Measurements from ENCODE around the gene ARTN. TPM values are rescaled to one million over a fixed set of nuclear protein-coding genes. Genes with fewer than 3 reads are reported as not detected.

Gene ARTN
- polyA plus RNA-seq, 1 experiment = 0.39 TPM

- Histone ChIP-seq H3K36me3 (ENCODE audit: control insufficient read depth, insufficient read depth, low read length) (peaks cover 17% of the 10 kb centered on the region), H3K4me3 (ENCODE audit: low read depth, low read length) (no peak overlapping the region), H3K27me3 (ENCODE audit: control insufficient read depth, insufficient read depth, low read length) (no peaks in the 10 kb centered on the region)
- TF ChIP-seq CTCF (IDR thresholded peaks at IDR 0.05; ENCODE audit: insufficient read depth, low read depth, low read length) = no peak
- CTCF ChIA-PET = no interaction called here
- DNase-seq (ENCODE audit: low read depth) = no peak
- POLR2A ChIA-PET = no interaction called here
Observed at GRCh38 chr1:43982241-43982640, 48.6 kb downstream of the ARTN start.

- TF ChIP-seq CTCF (IDR thresholded peaks at IDR 0.05; ENCODE audit: insufficient read depth, low read depth, low read length) = no peak
- Histone ChIP-seq H3K27me3 (ENCODE audit: control insufficient read depth, insufficient read depth, low read length) (no peaks in the 10 kb centered on the region), H3K4me3 (ENCODE audit: low read depth, low read length) (no peak overlapping the region), H3K36me3 (ENCODE audit: control insufficient read depth, insufficient read depth, low read length) (peaks cover 15% of the 10 kb centered on the region)
- ChIA-PET CTCF (no interaction called here), POLR2A (no interaction called here)
- DNase-seq (ENCODE audit: low read depth) = no peak
Observed at GRCh38 chr1:43982808-43983207, 49.2 kb downstream of the ARTN start.

GRCh38 chr1:43983253-43983899, 49.8 kb downstream of the ARTN start:
- peaks cover 13% of the 10 kb centered on the region for H3K36me3 ChIP-seq (ENCODE audit: control insufficient read depth, insufficient read depth, low read length)
- no peak for TF ChIP-seq CTCF (IDR thresholded peaks at IDR 0.05; ENCODE audit: insufficient read depth, low read depth, low read length)
- CTCF ChIA-PET = interaction anchor here (0.7 kb wide), 1 partner anchor 440 kb away, joined by 4 read pairs; no protein-coding TSS in a partner anchor
- H3K27me3 ChIP-seq (ENCODE audit: control insufficient read depth, insufficient read depth, low read length) = no peaks in the 10 kb centered on the region
- POLR2A ChIA-PET = no interaction called here
- DNase-seq (ENCODE audit: low read depth) = no peak
- no peak overlapping the region for H3K4me3 ChIP-seq (ENCODE audit: low read depth, low read length)

DNA sequence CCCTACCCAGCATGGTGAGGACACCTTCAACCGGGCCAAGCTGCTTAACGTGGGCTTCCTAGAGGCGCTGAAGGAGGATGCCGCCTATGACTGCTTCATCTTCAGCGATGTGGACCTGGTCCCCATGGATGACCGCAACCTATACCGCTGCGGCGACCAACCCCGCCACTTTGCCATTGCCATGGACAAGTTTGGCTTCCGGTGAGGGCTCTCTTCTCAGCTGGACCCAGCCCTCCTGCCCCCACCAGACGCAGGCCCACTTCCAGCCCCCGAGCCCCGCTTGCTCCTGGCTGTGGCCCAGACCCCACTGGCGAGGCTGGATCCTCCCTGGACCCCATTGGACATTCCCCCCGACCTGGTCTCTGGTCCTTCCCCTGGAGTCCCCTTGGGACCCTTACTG, 51.3 kb downstream of the ARTN start:
- ChIA-PET POLR2A (no interaction called here), CTCF (no interaction called here)
- H3K27me3 ChIP-seq (ENCODE audit: control insufficient read depth, insufficient read depth, low read length) = no peaks in the 10 kb centered on the region
- H3K36me3 ChIP-seq (ENCODE audit: control insufficient read depth, insufficient read depth, low read length) = peaks cover 13% of the 10 kb centered on the region
- no peak for DNase-seq (ENCODE audit: low read depth)
- no peak for TF ChIP-seq CTCF (IDR thresholded peaks at IDR 0.05; ENCODE audit: insufficient read depth, low read depth, low read length)
- no peak overlapping the region for H3K4me3 ChIP-seq (ENCODE audit: low read depth, low read length)

GRCh38 chr1:43985984-43986595, 52.5 kb downstream of the ARTN start:
- ChIA-PET CTCF (interaction anchor here (1.2 to 1.3 kb wide), 3 partner anchors 19 to 221 kb away, joined by 3 to 4 read pairs (median 3); no protein-coding TSS in a partner anchor), POLR2A (interaction anchor here (0.6 kb wide), 1 partner anchor 31 kb away, joined by 5 read pairs; no protein-coding TSS in a partner anchor)
- no peak for DNase-seq (ENCODE audit: low read depth)
- TF ChIP-seq CTCF (IDR thresholded peaks at IDR 0.05; ENCODE audit: insufficient read depth, low read depth, low read length) = no peak
- Histone ChIP-seq H3K36me3 (ENCODE audit: control insufficient read depth, insufficient read depth, low read length) (peaks cover 13% of the 10 kb centered on the region), H3K27me3 (ENCODE audit: control insufficient read depth, insufficient read depth, low read length) (no peaks in the 10 kb centered on the region), H3K4me3 (ENCODE audit: low read depth, low read length) (no peak overlapping the region)
